NB4 (cell line): ENCODE results near the gene TCF12.

Source experiments
- DNase-seq: peaks from one replicate; pipeline ENCODE4 v3.0.0; 2010; ENCODE audit warnings: low read depth
- H3K4me3 ChIP-seq: one replicate; pipeline ENCODE4 v1.5.1; 2011; ENCODE audit warnings: mild to moderate bottlenecking, low read depth, low read length, moderate library complexity
- MYC ChIP-seq: IDR thresholded peaks from 2 replicates; pipeline ENCODE4 v1.6.1; 2011; ENCODE audit warnings: low read depth, low read length
- POLR2A ChIP-seq: IDR thresholded peaks from 2 replicates; pipeline ENCODE4 v1.6.1; 2011; ENCODE audit warnings: mild to moderate bottlenecking; ENCODE audit not compliant: insufficient read length; ENCODE audit errors: extremely low read depth
- TF ChIP-seq, protein P1 (sequence below): IDR thresholded peaks from one replicate; pipeline ENCODE4 v1.5.1; 2012; ENCODE audit warnings: low read depth, low read length
- TF ChIP-seq, protein P2 (sequence below): IDR thresholded peaks from 2 replicates; pipeline ENCODE4 v1.6.1; 2011; ENCODE audit warnings: low read depth, low read length

Gene TCF12

DNA sequence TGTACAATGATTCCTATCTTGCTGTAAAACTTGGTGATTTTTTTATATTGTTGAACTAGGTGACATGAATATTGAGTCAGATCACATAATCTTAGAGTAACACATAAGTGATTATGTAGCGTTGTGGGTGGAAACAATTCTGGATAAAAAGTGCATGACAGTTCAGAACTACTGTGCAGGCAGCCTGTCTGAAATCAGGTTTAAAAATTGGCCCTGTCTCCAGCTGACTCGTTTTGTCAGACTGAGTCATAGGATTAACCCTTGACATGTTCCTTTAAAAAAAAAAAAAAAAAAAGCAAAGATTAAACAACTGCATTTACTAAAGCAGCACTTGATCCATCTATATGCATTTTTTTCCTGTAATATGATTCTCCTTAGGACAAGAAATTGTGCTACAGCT, 297.8 kb downstream of the TCF12 start:
- TF ChIP-seq, protein P1, sequence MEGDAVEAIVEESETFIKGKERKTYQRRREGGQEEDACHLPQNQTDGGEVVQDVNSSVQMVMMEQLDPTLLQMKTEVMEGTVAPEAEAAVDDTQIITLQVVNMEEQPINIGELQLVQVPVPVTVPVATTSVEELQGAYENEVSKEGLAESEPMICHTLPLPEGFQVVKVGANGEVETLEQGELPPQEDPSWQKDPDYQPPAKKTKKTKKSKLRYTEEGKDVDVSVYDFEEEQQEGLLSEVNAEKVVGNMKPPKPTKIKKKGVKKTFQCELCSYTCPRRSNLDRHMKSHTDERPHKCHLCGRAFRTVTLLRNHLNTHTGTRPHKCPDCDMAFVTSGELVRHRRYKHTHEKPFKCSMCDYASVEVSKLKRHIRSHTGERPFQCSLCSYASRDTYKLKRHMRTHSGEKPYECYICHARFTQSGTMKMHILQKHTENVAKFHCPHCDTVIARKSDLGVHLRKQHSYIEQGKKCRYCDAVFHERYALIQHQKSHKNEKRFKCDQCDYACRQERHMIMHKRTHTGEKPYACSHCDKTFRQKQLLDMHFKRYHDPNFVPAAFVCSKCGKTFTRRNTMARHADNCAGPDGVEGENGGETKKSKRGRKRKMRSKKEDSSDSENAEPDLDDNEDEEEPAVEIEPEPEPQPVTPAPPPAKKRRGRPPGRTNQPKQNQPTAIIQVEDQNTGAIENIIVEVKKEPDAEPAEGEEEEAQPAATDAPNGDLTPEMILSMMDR, result no peak
- TF ChIP-seq POLR2A, result no peak
- TF ChIP-seq MYC, result no peak
- TF ChIP-seq, protein P2, sequence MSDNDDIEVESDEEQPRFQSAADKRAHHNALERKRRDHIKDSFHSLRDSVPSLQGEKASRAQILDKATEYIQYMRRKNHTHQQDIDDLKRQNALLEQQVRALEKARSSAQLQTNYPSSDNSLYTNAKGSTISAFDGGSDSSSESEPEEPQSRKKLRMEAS, result no peak
- DNase-seq, result peak; percentile 13
- no peak overlapping the region for H3K4me3 ChIP-seq

DNA sequence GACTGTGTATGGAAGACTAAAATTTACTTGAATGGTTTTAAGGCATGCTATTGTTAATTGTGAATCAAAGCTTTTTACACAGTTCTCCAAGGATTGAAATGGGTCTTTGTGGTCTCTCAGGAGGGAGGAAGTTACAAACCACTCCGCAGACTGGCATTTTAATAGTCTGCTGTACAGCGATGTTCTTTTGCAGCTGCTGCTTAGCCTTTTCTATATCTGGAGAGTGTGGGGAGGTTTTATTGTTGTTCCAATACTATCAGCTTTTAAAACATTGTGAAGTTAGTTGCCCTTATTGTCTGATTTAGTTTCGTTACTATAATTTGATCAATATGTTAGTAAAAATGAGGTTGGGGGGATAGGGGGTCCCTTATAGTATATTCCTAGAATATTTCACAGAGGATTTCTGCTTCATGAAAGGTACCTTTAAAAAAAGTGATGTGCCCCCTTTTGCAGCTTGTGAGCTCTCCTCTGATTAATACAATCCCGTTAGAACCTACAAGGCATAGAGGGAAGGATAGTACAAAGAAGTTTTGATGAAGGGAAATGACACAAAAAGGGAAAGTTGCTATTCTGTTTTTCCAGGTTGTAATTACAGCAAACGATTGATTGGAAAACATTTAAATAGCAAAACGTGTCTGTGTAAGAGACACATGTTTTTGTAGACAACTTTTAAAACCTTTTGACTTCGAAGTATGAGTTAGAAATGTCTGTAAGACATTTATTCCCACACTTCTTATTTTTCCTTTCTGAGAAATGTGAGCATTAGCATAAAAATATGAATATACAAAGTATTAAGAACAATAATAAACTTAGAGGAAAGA, 299.5 kb downstream of the TCF12 start:
- DNase-seq, result peak; percentile 51
- no peak overlapping the region for H3K4me3 ChIP-seq
- TF ChIP-seq POLR2A (no peak), MYC (peak; percentile 34; the same call in 1 of the 2 replicates)
- TF ChIP-seq, protein P2, result 0 out of 2 replicates have a peak, but pooled peaks have one; percentile 8

GRCh38 chr15:57218826-57219576, 300.6 kb downstream of the TCF12 start:
- H3K4me3 ChIP-seq, result no peak overlapping the region
- TF ChIP-seq, protein P2, result no peak
- TF ChIP-seq MYC (no peak), POLR2A (no peak)
- TF ChIP-seq, protein P1, result no peak
- peak; percentile 62 for DNase-seq

DNA sequence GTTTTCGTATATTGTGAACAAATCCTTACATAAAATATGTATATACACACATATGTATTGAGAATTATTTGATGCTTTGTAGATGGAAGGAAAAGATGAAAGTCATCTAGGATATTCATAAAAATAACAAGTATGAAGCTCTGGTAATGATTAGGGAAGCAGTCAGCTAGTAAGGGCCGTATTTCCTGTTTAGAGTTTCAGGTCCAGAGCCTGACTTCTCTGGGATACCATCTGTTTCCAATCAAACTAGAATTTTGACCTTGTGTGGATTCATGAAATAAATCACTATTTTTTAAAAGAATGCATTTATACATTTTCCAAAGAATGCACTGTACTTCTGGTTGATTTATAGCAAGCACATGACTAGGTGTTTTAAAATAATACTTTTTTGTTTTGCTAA, 301.8 kb downstream of the TCF12 start:
- TF ChIP-seq POLR2A, result no peak
- TF ChIP-seq, protein P2, result no peak
- no peak for TF ChIP-seq MYC
- TF ChIP-seq, protein P1, result no peak
- DNase-seq, result no peak
- H3K4me3 ChIP-seq, result no peak overlapping the region

DNA sequence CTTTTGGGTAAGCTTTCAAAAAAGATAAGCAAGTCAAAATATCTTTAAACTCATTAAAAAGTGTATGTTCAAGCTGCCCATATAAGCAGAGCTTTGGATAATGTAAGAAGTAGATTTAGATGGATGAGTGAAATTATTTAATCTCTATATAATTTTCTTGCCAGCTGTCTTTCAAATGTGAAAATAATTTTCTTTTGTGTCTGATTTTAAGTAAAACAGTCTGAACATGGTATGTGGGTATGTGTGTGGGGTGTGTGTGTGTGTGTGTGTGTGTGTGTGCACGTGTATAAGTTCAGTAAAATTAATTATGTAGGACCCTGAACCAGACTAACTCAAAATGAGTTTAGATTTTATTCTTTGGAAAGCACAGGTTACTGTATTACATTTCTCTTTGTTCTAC, 302.7 kb downstream of the TCF12 start:
- H3K4me3 ChIP-seq, result no peak overlapping the region
- TF ChIP-seq, protein P2, result no peak
- no peak for TF ChIP-seq MYC
- TF ChIP-seq POLR2A, result no peak
- TF ChIP-seq, protein P1, result no peak
- DNase-seq, result no peak

- TF ChIP-seq, protein P1, result no peak
- TF ChIP-seq POLR2A (no peak), MYC (no peak)
- TF ChIP-seq, protein P2, result no peak
- DNase-seq, result no peak
- H3K4me3 ChIP-seq, result no peak overlapping the region
Measured at GRCh38 chr15:57223345-57223744, 304.9 kb downstream of the TCF12 start.
